Measurements from ENCODE around the gene UBE2QL1.

UBE2QL1 gene

GRCh38 chr5:6525422-6525821, 76.8 kb downstream of the UBE2QL1 start:
- no peak for DNase-seq

DNA sequence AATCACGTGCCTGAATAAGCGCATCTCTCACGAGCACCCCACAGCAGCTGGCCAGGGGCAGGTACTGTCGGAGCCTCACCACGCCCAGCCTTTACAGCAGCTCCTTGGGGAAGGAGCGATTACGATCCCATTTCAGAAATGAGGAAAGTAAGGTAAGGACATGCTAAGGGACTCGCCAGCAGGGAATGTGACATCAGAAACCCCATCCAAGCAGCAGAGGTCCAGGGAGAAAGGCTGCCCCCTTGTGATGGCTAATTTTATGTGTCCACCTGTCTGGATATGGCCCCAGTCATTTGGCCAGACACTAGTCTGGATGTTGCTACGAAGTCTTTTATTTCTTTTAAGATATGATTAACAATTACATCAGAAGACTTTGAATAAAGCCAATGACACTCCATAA, 77.3 kb downstream of the UBE2QL1 start:
- DNase-seq, result no peak

DNA sequence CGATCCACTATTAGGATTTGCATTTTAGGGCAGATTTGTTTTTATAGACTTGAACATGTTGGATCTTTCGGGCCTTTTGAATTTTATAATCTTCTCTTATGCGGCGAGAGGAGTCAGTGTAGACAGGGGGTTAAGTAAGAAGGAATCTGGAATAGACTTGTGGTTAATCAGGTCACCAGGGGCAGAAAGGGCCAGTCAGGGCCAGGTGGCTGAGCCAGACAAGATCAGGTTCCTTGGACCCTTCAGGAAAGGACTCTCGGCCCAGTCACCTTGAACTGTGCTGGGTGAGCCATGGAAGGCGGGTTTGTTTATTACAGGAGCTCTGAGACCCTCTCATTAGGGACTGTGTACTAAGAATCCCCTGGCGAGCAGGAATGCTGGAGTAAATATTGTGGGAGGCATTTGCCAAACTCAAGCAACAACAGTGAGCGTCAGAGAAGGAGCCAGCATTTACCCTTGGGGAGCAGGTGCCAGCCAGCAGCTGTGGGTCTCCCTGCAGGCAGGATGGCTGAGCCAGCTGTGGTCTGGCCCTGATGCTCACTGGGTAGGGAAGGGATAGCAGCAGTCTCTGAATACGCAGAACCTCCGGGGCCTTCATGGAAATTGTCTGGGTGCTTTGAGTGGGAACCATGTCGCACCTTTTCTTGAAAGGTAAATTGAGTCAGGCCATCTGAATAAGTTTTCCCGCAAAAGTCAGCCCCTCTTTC, 79.2 kb downstream of the UBE2QL1 start:
- DNase-seq, result no peak

GRCh38 chr5:6535594-6535993, 86.9 kb downstream of the UBE2QL1 start:
- DNase-seq, result no peak

GRCh38 chr5:6539060-6539459, 90.4 kb downstream of the UBE2QL1 start:
- no peak for DNase-seq

- DNase-seq, result no peak
Measured at GRCh38 chr5:6540111-6540827, 91.6 kb downstream of the UBE2QL1 start.

- no peak for DNase-seq
Measured at GRCh38 chr5:6541256-6542013, 92.8 kb downstream of the UBE2QL1 start.

DNA sequence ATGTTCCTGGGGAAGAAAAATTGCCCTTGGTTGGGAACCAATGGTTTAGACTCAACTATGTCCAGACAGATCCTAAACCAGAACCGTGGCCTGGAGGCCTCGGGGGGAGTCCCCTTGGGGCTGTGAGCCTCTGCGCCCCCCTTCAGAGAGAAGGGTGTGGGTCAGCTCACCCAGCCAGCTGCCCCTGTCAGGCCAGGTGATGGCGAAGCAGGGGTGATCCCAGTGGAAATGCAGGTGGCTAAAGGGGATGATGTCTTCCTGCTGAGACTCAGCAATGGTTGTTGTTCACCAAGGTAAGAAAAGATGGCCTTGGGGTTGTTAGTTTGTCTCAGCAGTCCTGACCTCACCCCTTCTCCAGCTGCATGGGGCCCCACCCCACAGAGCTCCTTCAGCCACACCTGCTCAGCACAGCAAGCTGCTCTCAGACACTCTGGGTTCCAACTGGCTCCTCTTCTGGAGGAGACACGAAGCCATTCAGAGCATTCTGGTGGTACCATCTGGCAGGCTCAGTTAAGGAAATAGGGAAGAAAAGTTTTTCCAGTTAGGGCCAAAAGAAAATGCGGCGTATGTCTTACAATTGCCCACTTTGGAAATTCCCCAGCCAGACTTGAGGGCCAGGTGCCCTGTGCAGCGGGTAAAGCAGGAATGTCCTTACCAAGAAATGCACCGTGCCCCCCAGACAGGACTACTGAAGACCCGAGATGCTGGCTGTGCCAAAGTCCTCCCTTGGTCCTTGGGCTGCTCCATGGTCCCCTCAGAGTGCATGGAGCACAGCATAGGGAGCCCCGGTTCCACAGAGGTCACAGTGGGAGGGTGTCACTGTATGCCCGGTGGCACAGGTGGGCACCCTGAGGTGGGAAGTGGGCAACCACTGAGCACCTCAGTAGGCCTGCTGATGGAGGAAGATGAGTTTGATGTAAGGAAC, 94.0 kb downstream of the UBE2QL1 start:
- DNase-seq, result peak in 1 of 58 donors; percentile 2

GRCh38 chr5:6543346-6543730, 94.7 kb downstream of the UBE2QL1 start:
- no peak for DNase-seq

DNA sequence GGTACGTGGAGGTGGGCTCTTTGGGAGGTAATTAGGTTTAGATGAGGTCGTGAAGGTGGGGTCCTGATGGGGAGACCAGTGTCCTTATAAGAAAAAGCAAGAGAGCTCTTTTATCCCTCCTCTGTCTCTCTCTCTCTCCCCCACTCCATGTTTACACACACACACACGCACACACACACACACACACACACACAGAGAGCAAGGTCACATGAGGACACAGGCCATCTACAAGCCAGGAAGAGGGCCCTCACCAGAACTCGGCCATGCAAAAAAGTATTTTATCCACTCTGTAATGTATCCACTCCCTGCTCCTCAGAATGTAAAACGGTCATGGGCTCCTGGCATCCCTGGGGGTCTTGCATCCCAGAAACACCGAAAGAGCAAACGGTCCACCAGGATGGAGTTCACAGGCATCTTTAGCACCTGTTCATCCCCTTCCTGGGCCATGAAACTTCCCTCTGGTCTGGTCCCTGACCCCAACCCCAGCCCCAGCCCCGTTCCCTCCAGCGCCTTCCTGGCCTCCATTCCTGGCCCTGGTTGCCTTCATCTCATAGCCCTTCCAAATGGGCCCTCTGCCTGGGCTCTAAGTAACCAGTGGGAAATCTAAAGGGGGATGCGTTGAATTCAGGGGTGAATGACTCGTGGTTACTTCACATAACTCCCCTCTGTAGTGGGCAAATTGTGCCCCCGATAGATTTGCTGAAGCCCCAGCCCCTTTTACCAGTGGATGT, 95.3 kb downstream of the UBE2QL1 start:
- DNase-seq, result no peak

Data from anterior cingulate cortex (tissue), 58 donors.